HS-27A (cell line): ENCODE measurements around the gene PHLDA2.

ENCODE experiments used
- DNase-seq: peaks from one replicate; pipeline ENCODE4 v3.0.0-alpha.2; 2012; ENCODE audit warnings: low read depth, missing footprints

Gene PHLDA2, protein sequence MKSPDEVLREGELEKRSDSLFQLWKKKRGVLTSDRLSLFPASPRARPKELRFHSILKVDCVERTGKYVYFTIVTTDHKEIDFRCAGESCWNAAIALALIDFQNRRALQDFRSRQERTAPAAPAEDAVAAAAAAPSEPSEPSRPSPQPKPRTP

DNA sequence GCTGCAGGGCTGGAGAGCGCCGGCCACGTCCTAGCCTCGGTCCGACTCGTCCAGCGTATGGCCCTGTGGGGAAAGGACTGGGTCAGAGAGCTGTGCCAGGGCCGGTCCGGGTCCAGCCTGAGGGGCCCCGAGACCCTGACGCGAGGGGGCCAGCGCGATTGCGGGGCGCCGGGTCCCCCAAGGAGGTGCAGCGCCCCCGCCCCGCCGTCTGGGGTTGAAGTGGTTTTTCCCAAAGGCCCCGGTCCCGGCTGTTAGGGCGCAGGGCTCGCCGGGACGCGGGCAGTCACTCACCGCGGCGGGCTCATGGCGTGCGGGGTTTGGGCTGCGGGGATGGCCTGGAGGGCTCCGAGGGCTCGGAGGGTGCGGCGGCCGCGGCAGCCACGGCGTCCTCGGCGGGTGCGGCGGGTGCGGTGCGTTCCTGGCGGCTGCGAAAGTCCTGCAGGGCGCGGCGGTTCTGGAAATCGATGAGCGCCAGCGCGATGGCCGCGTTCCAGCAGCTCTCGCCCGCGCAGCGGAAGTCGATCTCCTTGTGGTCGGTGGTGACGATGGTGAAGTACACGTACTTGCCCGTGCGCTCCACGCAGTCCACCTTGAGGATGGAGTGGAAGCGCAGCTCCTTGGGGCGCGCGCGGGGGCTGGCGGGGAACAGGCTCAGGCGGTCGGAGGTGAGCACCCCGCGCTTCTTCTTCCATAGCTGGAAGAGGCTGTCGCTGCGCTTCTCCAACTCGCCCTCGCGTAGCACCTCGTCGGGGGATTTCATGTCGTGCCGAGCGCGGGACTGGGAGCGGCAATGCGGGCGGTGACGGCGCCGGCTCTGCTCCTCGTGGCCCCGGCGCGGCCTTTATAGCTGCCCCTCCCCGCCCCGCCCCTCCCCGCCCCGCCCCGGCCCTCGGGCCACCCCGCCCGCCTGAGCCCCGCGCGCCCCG is at the start of gene PHLDA2:
Gene PHLDA2 (minus strand): TSS at position 816 of the 926 bp plus-strand sequence. CDS start 56 bp downstream, at position 760.
- no peak for DNase-seq

DNA sequence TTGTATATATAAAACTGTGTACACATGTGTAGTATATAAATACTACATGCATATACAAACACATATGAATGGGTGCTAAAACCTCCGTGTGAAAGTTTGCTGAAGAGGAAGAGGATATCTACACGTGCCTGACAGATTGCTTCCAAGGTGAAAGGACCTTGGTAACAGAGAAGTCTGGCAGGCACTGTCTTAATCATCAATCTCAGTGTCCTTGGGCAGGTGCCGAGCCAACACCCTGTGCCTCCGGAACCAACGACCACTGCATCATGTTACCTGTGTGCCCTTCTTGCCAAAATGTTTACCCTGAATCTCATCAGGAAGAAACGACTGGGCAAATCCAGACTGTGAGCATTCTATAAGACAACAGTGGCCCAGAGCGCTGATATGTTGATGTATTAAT is 47.9 kb upstream of the PHLDA2 start:
- DNase-seq, result no peak

DNA sequence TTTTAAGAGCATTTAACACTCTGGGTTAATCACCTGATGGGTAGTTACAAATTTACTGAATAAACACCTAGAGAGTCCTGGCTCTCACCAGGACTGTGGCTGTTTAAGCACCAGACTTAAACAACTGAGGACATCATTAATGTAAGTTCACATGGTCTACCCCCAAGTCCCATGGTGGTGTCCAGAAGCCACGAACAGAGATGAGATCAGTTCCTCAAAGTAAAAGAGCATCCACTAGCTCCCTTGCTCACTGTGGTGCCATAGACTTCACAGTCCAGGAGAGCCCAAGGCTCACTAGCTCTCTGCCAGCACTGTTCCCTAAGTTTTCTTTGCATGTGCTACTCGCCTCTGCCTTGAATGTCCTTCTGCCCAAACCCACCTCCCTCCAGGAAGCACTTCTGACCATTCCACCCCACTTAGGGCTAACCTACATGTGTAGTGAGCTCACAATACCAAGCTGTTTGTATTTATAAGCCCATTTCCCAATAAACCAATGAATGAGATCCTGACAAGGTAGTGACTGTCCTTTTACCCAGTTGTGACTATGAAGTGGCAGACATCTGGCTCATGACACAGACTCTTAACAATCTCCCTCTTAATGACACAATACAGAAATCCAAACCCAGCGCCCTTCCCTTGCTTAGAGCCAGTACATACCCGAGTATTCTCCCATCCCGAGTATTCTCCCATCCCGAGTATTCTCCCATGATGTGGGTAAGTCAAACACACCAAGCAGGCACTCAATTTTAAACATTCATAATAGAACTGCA is 47.3 kb upstream of the PHLDA2 start:
- DNase-seq, result no peak

DNA sequence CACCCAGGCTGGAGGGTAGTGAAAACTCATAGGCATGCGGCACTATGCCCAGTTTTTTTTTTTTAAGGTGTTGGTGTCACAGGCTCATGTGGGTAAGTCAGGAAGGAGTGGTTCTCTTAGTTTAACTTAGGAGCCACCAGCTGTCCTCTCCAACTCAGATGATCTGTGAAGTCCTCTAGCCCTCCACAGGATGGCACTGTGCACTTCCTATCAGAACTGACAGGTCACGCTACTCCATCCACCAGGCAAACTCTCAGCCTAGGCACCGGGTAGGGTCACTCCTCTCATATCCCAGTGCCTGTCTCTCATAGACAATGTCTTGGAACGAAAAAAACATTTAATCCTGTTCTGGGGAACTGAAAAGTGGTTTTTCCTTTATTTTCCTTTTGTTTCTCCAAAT is 46.4 kb upstream of the PHLDA2 start:
- no peak for DNase-seq

DNA sequence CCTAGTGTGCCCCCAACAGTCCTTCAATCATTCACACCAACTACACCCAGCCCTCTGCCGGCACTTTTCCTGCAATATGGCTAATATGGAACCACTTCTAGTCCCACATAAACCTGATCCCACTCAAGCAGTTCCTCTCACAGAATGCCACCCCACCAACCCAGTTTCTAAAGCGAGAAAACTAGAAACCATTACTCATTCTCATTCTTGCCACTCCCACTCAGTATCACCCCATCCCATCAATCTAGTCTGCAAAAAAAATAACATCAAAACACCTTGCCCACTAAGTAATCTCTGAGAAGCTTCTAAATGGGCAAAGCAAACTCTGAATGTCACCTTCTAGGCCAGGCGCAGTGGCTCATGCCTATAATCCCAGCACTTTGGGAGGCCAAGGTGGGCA is 45.1 kb upstream of the PHLDA2 start:
- DNase-seq, result no peak

DNA sequence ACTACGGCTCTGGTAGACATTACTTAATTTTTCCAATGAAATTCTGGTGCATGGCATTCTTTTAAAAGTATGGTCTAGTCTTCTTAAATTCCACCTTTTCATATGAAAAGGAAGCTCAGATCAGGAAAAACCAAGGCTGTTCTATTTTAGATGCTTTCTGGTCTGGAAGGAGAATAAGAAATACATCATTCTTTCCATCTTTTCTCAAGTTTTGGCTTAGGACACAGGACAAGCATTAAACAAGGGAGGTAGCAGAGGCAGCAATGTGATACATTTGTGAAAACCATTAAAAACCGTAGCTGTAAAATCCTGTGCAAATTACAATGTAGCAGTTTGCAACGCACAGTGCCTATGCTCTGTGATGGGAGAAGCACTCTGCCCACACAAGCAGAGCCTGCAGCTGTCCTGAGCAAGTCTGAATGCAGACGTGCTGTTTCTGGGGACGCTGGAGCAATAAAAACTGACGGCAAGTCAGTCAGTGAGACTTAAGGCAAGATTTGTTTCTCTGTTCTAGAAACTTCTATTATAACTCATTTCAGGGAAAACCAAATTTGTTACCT is 39.2 kb upstream of the PHLDA2 start:
- DNase-seq, result no peak

DNA sequence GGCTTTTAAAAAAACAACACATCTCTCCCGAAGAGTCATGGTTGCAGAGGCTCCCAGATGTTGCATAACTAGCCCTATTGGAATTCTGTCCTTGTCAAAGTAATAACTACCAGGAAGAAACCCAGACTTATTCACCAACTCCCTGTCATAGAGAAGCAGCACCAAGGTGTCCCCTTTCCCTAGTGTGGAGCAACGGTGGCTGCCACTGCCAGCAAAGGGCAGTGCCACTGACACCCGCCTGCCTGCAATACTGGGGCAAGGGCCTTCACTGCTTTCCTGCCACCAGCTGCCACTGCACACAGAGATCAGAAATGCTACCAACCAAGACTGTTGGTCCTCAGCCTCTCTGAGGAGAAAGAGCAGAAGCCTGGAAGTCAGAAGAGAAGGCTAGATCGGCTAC is 35.6 kb upstream of the PHLDA2 start:
- DNase-seq, result no peak

DNA sequence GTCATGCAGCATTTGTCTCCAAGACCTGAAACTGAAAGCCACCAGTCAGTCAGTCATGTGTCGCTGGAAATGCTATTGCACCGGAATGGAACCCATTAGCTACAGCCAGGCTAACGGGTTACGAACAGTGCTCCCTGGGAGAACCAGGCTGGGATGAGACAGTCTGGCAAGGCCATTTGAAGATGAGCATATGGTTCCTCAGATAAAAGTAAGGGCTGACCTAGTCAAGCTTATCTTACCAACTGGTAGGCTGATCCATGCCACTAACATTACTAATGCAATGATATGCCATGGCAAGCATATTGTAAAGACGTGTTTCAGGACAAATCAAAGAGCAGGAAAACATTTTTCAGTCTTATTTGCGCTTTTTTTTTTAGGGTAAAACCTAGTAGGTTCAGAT is 34.5 kb upstream of the PHLDA2 start:
- DNase-seq, result no peak

DNA sequence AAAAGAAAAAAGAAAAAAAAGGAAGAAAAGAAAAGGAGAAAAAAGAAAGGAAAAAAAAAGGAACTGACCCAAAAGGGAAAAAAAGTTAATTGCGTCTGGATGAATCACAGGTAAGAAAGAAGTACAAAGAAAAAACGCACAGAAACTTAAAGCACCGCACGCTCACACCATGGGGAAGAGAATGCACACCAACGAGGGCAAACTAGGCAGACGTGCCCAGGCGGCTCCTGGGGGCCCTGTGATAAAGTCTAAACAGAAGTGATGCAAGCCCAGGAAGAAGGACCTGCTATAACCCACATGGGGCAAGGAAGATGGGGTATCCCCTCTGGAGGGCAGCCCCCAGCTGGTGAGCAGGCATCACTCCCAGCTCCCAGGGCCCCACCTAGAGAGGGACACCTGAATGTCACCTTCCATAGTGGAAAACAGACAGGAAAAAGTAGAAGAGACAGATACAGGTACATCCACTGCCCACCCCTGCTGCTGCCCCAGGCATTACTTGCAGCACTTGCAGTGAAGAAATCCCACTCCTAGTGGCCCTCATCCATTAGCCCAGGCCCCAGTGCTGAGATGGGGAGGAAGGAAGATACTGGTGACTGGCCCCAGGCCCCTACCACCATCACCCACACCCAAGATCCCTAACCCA is 34.0 kb upstream of the PHLDA2 start:
- no peak for DNase-seq

DNA sequence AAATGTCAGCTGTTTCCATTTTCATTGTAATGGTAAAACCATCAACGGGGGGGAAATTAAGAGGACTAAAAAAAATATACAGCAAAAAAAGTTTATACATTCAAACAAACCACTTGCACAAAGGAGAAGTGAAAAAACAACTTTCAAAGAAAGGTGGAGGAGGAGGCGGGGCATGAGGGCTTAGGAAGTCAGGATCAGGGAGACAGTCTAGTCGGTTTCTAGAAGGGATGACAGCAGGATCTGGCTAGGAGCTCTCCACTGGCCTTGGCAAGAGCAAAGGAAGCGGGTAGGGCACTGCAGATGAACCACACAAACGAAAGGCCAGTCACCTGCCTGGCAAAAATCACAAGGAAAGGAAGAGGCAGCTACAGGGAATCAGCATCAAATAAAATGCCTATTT is 31.9 kb upstream of the PHLDA2 start:
- no peak for DNase-seq

DNA sequence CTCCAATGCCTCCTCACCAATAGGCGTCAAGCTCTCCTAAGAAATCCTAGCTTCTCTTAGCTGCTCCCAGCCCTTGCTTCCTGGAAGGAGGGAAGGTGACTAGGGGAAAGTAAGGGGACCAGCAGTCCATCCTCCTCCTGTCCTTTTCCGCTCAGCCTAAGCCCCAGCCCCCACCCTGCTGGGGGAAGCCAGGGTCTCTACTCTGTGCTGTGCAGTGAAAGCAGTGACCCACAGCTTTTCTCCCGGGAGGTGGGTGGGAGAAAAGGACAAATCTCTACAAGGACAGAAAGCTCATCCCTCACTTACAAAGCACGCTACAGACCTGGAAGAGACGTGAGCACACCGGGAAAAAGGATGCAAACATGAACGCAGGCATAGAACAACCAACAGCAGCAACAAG is 30.9 kb upstream of the PHLDA2 start:
- no peak for DNase-seq

DNA sequence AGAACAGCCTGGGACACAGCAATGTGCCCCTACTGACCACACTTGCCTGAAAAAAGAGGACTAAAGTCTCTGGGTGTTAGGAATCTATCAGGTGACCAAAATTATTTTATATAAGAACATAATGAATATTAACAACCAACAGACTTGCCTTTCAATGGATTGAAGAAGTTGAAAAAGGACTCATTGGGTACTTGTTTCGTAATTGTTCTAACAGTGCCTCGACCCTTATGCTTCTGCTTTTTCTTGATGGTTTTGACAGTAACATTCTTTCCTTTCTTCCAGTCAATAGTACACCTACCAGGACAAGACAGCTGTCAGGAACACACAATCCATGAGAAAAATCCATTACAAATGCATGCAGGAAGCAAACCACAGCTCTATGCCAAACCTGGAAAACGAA is 29.0 kb upstream of the PHLDA2 start:
- no peak for DNase-seq

DNA sequence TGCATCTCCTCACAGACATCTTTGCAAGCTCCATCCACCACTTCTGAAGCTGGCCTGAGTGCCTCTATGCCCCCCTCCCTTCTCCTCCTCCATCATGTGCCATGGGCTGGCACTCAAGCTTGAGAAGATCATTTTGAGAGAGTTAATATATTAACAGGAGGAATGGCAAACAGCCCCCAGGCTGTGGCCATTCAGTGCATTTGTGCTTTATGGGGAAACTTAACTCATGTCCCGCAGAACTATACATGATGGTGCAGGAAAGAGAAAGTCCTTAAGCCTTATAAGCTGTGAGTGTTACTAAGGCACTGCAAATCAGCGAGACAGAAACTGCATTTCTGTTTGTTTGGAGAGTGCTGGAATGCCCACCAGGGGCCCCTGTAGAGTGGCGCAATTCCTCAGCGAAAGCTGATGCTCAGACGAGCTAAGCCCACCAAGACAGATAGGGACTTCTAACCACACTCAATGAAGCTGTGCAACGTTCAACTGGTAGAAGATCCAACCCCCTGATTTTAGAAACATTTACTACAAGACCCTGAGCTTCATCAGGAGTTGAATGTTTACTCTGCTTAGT is 26.8 kb upstream of the PHLDA2 start:
- no peak for DNase-seq

DNA sequence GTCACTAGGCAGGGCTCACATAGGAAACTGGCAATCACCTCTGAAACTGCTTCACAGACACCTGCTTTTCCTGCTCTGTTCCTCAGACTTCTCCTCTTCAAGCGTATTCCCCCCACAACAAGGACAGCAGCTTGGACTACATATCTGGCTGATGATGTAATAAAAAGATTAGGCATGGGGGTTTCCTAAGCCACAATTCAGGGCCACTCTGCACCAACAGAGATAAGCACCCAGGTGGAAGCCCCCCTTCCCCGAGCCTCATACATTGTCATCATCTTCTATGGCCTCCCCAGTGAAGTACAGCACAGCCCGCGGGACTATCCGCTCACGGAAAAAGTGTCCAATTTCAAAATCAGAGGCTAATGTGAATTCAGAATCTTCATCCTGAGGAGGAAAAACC is 25.0 kb upstream of the PHLDA2 start:
- no peak for DNase-seq

DNA sequence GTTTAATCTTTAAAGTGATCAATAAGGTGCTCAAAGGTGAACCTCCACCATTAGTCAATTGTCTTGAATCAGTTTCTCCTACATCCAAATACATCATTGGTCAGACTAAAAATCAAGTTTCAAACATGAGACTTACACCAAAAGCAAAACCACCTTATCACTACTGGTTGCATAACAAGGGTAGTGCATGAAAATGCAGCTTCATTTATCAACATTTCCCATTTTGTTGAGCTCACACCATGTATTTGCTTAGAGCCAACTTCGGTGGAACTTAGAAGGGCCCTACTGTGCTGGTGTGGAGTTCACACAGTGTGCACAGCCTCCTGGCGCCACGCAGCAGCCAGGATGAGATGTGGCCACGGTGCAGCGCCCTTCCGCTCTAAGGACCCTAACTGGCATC is 23.1 kb upstream of the PHLDA2 start:
- DNase-seq, result no peak

DNA sequence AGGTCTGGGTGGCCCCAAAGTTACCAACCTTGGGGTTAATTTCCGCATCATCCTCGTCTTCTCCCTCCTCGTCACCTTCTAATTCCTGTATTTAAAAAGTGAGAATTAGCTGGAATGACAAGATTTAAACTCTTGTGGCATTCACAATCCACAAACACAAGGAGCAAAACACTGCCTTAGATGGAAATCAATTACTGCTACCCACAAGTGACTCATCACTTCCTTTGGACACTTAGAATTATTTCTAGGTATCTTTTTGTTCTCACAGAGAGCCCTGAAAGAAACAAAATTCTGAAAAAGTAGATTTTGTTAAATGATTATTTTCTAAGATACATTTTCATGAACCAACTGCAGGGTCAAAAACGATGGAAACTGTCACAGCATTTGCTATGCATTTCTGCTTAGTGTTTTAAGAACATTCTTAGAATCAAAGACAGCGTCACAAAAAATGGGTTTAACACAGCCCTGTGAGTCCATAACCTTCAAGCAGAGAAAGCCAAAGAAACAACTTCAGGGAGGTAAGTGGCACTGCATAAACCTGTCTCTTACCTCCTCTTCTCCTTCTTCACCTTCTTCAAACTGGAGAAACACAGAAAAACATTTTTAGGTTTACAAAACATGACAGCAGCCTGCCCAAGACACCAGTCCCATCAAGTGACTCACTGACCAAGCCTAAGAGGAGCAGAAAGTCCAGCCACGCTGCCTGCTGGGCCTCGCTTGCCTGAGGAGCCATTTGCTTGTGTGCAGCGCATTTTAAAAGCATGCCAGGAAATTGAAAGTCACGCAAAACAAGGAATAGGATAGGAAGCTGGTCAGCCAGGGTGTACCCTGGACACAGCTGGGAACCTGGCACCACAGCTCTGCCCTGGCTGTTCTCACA is 22.3 kb upstream of the PHLDA2 start:
- DNase-seq, result no peak

DNA sequence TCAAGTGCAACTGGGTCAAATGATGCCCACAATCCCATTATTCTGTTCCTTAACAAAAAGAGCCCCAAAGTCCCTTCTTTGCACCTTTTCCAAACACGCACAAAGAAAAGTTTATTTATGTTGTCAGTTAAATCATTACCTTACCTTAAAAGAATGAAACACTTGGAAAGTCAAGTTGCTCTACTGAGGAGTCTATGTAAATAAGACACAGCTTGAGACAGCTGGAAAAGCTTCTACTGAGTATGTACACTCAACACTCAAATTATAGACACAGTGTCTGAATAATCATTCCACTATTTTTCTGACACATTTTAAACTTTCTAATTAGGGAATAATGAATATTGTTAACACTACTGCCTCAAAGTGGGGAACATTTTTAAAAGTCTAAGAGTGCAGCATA is 21.6 kb upstream of the PHLDA2 start:
- DNase-seq, result no peak

DNA sequence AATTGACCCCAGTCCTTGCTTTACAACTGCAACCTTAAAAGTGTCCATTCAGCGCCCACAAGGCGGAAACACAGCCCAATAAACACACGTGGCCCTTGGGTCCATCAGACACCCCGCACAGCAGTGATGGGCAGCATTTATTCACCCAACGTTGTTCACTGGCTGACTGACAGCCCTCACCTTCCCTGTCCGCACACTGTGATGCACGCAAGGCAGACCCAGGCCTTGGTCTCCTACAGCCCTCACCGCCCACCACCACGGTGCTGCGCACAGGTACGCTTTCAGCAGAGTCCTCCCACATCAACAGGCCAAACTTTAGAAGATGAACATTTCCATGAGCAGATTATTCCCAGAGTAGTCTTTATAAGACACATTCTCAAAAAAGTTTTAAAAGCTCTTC is 20.7 kb upstream of the PHLDA2 start:
- DNase-seq, result no peak

DNA sequence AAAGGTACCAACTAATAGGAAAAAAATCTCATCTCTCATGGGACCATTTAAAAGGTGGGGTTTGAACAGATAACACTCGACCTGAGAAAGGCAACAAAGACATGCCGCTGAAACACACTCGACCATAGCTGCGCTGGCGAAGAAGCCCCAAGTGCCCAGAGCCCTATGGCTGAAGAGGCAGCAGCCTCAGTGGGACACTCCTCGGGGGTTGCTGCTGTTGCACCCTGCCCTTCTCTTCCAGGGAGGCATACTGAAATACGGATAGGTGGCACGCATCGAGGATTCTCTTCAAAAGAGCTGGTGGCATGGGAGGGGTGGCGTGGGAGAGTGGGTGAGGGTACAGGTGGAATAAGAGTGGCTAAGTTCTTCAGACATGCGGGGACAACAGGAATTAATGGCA is 18.5 kb upstream of the PHLDA2 start:
- no peak for DNase-seq

DNA sequence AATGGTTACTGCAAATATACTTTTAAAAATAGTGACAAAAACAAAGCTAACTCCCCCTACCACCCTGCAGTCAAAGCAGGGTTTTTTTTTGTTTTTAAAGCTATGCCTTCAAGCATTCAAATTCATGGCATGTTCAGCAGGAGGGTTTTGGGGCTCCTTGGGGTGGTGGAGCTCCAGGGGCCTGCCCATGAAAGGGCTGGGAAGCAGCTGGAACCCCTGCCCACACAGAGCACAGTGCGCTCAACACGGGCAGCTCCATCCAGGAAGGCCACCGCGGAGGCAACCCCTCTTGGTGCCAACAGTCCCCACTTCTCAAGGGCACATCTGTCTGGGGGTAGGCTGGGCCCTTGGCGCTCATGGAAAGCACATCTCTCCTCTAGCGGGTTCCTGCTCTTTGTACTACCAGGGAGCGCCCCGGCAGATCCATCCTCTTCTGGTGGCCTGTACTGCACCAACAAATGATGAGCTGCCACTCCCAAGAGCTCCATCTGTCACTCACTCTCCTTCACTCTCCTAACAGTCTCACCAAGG is 16.6 kb upstream of the PHLDA2 start:
- no peak for DNase-seq
